ENCODE data around the gene INCENP. TPM values are rescaled to one million over a fixed set of nuclear protein-coding genes. Genes with fewer than 3 reads are reported as not detected.

Gene INCENP
- total RNA-seq, 1 experiment from 2014 or later = 101 TPM

DNA sequence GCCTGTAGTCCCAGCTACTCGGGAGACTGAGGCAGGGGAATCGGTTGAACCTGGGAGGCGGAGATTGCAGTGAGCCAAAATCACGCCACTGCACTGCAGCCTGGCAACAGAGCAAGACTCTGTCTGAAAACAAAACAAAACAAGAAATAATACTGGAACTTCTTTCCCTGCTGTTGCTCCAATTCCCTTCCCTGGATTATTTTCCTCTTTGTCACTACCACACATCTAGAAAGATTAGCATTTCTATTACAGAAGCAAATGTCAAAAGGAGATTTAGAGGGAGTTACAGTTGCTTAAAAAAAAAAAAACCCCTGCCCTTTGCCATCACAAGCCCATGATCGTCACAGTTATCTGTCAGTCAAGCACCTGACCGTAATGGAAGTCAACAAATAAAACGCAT is 48.5 kb downstream of the INCENP start:
- no peak overlapping the region for H3K4me3 ChIP-seq (ENCODE audit: low read depth, low read length)
- DNase-seq = no peak
- H3K27me3 Mint-ChIP-seq (ENCODE audit: insufficient read depth, unreplicated experiment) = peaks cover 21% of the 10 kb centered on the region
- CTCF ChIA-PET = interaction anchor here (1.0 kb wide), 1 partner anchor 223 kb away, joined by 3 read pairs; no protein-coding TSS in a partner anchor
- 0 out of 2 replicates have a peak, but pooled peaks cover 1% of the 10 kb centered on the region for H3K27me3 ChIP-seq (replicated peaks; ENCODE audit: control insufficient read depth, insufficient read depth, low read length)
- H3K36me3 ChIP-seq (ENCODE audit: control insufficient read depth, insufficient read depth, low read length) = no peaks in the 10 kb centered on the region
- no peak overlapping the region for H3K4me3 Mint-ChIP-seq (ENCODE audit: unreplicated experiment)
- no peaks in the 10 kb centered on the region for H3K4me1 Mint-ChIP-seq (ENCODE audit: low read depth, unreplicated experiment)
- no peaks in the 10 kb centered on the region for H3K36me3 Mint-ChIP-seq (ENCODE audit: insufficient read depth, unreplicated experiment)
- TF ChIP-seq, protein P1, sequence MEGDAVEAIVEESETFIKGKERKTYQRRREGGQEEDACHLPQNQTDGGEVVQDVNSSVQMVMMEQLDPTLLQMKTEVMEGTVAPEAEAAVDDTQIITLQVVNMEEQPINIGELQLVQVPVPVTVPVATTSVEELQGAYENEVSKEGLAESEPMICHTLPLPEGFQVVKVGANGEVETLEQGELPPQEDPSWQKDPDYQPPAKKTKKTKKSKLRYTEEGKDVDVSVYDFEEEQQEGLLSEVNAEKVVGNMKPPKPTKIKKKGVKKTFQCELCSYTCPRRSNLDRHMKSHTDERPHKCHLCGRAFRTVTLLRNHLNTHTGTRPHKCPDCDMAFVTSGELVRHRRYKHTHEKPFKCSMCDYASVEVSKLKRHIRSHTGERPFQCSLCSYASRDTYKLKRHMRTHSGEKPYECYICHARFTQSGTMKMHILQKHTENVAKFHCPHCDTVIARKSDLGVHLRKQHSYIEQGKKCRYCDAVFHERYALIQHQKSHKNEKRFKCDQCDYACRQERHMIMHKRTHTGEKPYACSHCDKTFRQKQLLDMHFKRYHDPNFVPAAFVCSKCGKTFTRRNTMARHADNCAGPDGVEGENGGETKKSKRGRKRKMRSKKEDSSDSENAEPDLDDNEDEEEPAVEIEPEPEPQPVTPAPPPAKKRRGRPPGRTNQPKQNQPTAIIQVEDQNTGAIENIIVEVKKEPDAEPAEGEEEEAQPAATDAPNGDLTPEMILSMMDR (IDR thresholded peaks at IDR 0.05; ENCODE audit: insufficient read depth in 1 of 2, low read depth in 1 of 2, low read length in 1 of 2, severe bottlenecking in 1 of 2, unreplicated experiment in 1 of 2) = no peak
- BruUV-seq (replicated peaks) = no TSS peak
- H3K9me3 Mint-ChIP-seq (ENCODE audit: unreplicated experiment) = no peaks in the 10 kb centered on the region
- no peak overlapping the region for H3K27ac Mint-ChIP-seq (ENCODE audit: unreplicated experiment)
- POLR2A ChIA-PET = no interaction called here
- H3K9me3 ChIP-seq = no peaks in the 10 kb centered on the region
- intact Hi-C loops (cut with micrococcal nuclease; ENCODE audit: unreplicated experiment) = no loop called here
- H3K4me1 ChIP-seq = no peaks in the 10 kb centered on the region

DNA sequence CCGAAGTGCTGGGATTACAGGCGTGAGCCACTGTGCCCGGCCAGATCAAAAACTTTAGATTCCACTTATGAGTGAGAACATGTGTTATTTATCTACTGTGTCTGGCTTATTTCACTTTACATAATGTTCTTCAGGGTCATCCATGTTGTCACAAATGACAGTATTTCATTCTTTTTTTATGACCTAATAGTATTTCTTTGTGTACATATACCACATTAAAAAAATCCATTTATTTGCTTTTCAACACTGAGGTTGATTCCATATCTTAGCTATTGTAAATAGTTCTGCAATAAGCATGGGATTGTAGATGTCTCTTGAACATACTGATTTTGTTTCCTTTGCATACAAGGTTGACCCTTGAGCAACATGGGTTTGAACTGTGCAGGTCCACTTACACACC is 53.0 kb downstream of the INCENP start:
- CTCF ChIA-PET = no interaction called here
- no peaks in the 10 kb centered on the region for H3K36me3 Mint-ChIP-seq (ENCODE audit: insufficient read depth, unreplicated experiment)
- H3K4me1 ChIP-seq = no peaks in the 10 kb centered on the region
- TF ChIP-seq, protein P1 (IDR thresholded peaks at IDR 0.05; ENCODE audit: insufficient read depth in 1 of 2, low read depth in 1 of 2, low read length in 1 of 2, severe bottlenecking in 1 of 2, unreplicated experiment in 1 of 2) = no peak
- no peaks in the 10 kb centered on the region for H3K9me3 ChIP-seq
- POLR2A ChIA-PET = interaction anchor here (0.6 kb wide), 1 partner anchor 200 kb away, joined by 10 read pairs; no protein-coding TSS in a partner anchor
- H3K4me3 Mint-ChIP-seq (ENCODE audit: unreplicated experiment) = no peak overlapping the region
- H3K27ac Mint-ChIP-seq (ENCODE audit: unreplicated experiment) = no peak overlapping the region
- H3K36me3 ChIP-seq (ENCODE audit: control insufficient read depth, insufficient read depth, low read length) = no peaks in the 10 kb centered on the region
- H3K4me3 ChIP-seq (ENCODE audit: low read depth, low read length) = no peak overlapping the region
- BruUV-seq (replicated peaks) = no TSS peak
- intact Hi-C loops (cut with micrococcal nuclease; ENCODE audit: unreplicated experiment) = no loop called here
- H3K27me3 Mint-ChIP-seq (ENCODE audit: insufficient read depth, unreplicated experiment) = peaks cover 18% of the 10 kb centered on the region
- no peak for DNase-seq
- H3K9me3 Mint-ChIP-seq (ENCODE audit: unreplicated experiment) = no peaks in the 10 kb centered on the region
- no peaks in the 10 kb centered on the region for H3K4me1 Mint-ChIP-seq (ENCODE audit: low read depth, unreplicated experiment)
- H3K27me3 ChIP-seq (replicated peaks; ENCODE audit: control insufficient read depth, insufficient read depth, low read length) = 0 out of 2 replicates have a peak, but pooled peaks cover 1% of the 10 kb centered on the region

DNA sequence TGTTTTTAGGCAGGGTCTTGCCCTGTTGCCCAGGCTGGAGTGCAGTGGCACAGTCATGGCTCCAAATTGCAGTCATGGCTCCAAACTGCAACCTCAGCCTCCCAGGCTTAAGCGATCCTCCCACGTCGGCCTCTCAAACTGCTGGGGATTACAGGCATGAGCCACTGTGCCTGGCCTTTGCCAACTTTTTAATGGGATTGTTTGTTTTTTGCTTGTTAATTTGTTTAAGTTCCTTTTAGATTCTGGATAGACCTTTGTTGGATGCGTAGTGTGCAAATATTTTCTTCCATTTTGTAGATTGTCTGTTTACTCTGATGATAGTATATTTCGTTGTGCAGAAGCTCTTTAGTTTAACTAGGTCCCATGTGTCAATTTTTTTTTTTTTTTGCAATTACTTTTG is 56.2 kb downstream of the INCENP start:
- Mint-ChIP-seq H3K27ac (ENCODE audit: unreplicated experiment) (no peak overlapping the region), H3K27me3 (ENCODE audit: insufficient read depth, unreplicated experiment) (peaks cover 12% of the 10 kb centered on the region), H3K4me3 (ENCODE audit: unreplicated experiment) (no peak overlapping the region), H3K9me3 (ENCODE audit: unreplicated experiment) (no peaks in the 10 kb centered on the region), H3K36me3 (ENCODE audit: insufficient read depth, unreplicated experiment) (no peaks in the 10 kb centered on the region), H3K4me1 (ENCODE audit: low read depth, unreplicated experiment) (no peaks in the 10 kb centered on the region)
- Histone ChIP-seq H3K27me3 (replicated peaks; ENCODE audit: control insufficient read depth, insufficient read depth, low read length) (no peaks in the 10 kb centered on the region), H3K9me3 (no peaks in the 10 kb centered on the region), H3K36me3 (ENCODE audit: control insufficient read depth, insufficient read depth, low read length) (no peaks in the 10 kb centered on the region), H3K4me3 (ENCODE audit: low read depth, low read length) (no peak overlapping the region), H3K4me1 (no peaks in the 10 kb centered on the region; the same call in 1 of the 2 replicates)
- ChIA-PET POLR2A (no interaction called here), CTCF (no interaction called here)
- intact Hi-C loops (cut with micrococcal nuclease; ENCODE audit: unreplicated experiment) = no loop called here
- no TSS peak for BruUV-seq (replicated peaks)
- no peak for DNase-seq
- TF ChIP-seq, protein P1 (IDR thresholded peaks at IDR 0.05; ENCODE audit: insufficient read depth in 1 of 2, low read depth in 1 of 2, low read length in 1 of 2, severe bottlenecking in 1 of 2, unreplicated experiment in 1 of 2) = no peak

Measured in Caco-2 (cell line).